IMR-90 (cell line): Measurements from ENCODE around the gene PRELID3B. TPM values are rescaled to one million over a fixed set of nuclear protein-coding genes. Genes with fewer than 3 reads are reported as not detected.

ENCODE experiments used
- ATAC-seq: fragments of 200-7000 bp; cut with Tn5 transposase; 2 replicates; pipeline ENCODE4 v1.9.1; 2020; ENCODE audit warnings: low read depth, mild to moderate bottlenecking, moderate library complexity
- BruUV-seq: library from RNA; stranded (reverse); fragments of 400-500 nt; replicated peaks from 2 replicates; lab custom pipeline; 2021; lab: Mats Ljungman, UMichigan
- CTCF ChIA-PET: fragments of 300-600 bp; formaldehyde crosslinking; extraction: SDS; loops from one replicate; lab custom pipeline; 2021; ENCODE audit warnings: antibody characterized with exemption; lab: Yijun Ruan, JAX
- POLR2A ChIA-PET: fragments of 300-600 bp; sonication (Branson Sonifier 250); formaldehyde crosslinking; loops from one replicate; lab custom pipeline; 2022; ENCODE audit warnings: antibody characterized with exemption; ENCODE audit not compliant: unreplicated experiment; lab: Charles Lee
- DNase-seq: peaks from one replicate; pipeline ENCODE4 v3.0.0; 2013
- H2AFZ ChIP-seq: replicated peaks from 2 replicates; pipeline ENCODE3; 2013; ENCODE audit warnings: low read length, mild to moderate bottlenecking; ENCODE audit not compliant: poor library complexity
- H2AK5ac ChIP-seq: 2 replicates; pipeline ENCODE4 v1.6.1; 2013; ENCODE audit warnings: low read depth, low read length, inconsistent platforms
- H2AK9ac ChIP-seq: replicated peaks from 2 replicates; pipeline ENCODE3; 2013; ENCODE audit warnings: mild to moderate bottlenecking, low read depth, low read length, moderate library complexity; ENCODE audit not compliant: poor library complexity
- H2BK120ac ChIP-seq: 2 replicates; pipeline ENCODE4 v1.6.1; 2013; ENCODE audit warnings: low read depth, low read length, inconsistent platforms
- H2BK15ac ChIP-seq: 3 replicates; pipeline ENCODE4 v1.6.1; 2013; ENCODE audit warnings: low read depth, low read length, inconsistent platforms
- H2BK20ac ChIP-seq: 2 replicates; pipeline ENCODE4 v1.6.1; 2013; ENCODE audit warnings: low read depth, mild to moderate bottlenecking, inconsistent platforms, low read length, moderate library complexity
- H2BK5ac ChIP-seq: 2 replicates; pipeline ENCODE4 v1.6.1; 2013; ENCODE audit warnings: mild to moderate bottlenecking, low read depth, low read length, inconsistent platforms; ENCODE audit not compliant: poor library complexity, severe bottlenecking
- H3K14ac ChIP-seq: replicated peaks from 2 replicates; pipeline ENCODE4 v1.6.1; 2013; ENCODE audit warnings: low read depth, low read length, inconsistent platforms
- H3K18ac ChIP-seq: 2 replicates; pipeline ENCODE4 v1.6.1; 2013; ENCODE audit warnings: low read depth, low read length, control low read depth
- H3K23ac ChIP-seq: 2 replicates; pipeline ENCODE4 v1.6.1; 2013; ENCODE audit warnings: low read depth, low read length, inconsistent platforms
- H3K27ac ChIP-seq: 2 replicates; pipeline ENCODE4 v1.5.1; 2013; ENCODE audit warnings: mild to moderate bottlenecking, control low read depth, low read length; ENCODE audit not compliant: insufficient read depth
- H3K27me3 ChIP-seq: 2 replicates; pipeline ENCODE4 v1.6.1; 2013; ENCODE audit warnings: low read length; ENCODE audit not compliant: control insufficient read depth, insufficient read depth
- H3K36me3 ChIP-seq: 2 replicates; pipeline ENCODE4 v1.6.1; 2013; ENCODE audit warnings: low read length, mixed read lengths; ENCODE audit not compliant: control insufficient read depth, insufficient read depth
- H3K4ac ChIP-seq: 2 replicates; pipeline ENCODE4 v1.6.1; 2013; ENCODE audit warnings: low read depth, low read length, inconsistent platforms
- H3K4me1 ChIP-seq: 2 replicates; pipeline ENCODE4 v1.6.1; 2013; ENCODE audit warnings: low read length, mixed read lengths; ENCODE audit not compliant: control insufficient read depth, insufficient read depth
- H3K4me2 ChIP-seq: 2 replicates; pipeline ENCODE4 v1.6.1; 2013; ENCODE audit warnings: low read depth, mild to moderate bottlenecking, control low read depth, low read length, moderate library complexity
- H3K4me3 ChIP-seq: 2 replicates; pipeline ENCODE4 v1.5.1; 2013; ENCODE audit warnings: low read depth, mild to moderate bottlenecking, control low read depth, low read length, moderate library complexity; ENCODE audit not compliant: insufficient read depth
- H3K56ac ChIP-seq: 2 replicates; pipeline ENCODE4 v1.6.1; 2013; ENCODE audit warnings: low read length, inconsistent platforms; ENCODE audit not compliant: insufficient read depth; ENCODE audit errors: extremely low read depth
- H3K79me1 ChIP-seq, 2 experiments: 2 replicates each; pipeline ENCODE4 v1.6.1; 2013; ENCODE audit warnings: low read length in 2 of 2, inconsistent platforms in 1 of 2, low read depth in 1 of 2
- H3K9ac ChIP-seq: 2 replicates; pipeline ENCODE4 v1.6.1; 2013; ENCODE audit warnings: low read depth, low read length, control low read depth
- H3K9me1 ChIP-seq: 2 replicates; pipeline ENCODE4 v1.6.1; 2013; ENCODE audit warnings: low read length, inconsistent platforms; ENCODE audit not compliant: insufficient read depth
- H3K9me3 ChIP-seq: 2 replicates; pipeline ENCODE4 v1.6.1; 2013; ENCODE audit warnings: low read length; ENCODE audit not compliant: control insufficient read depth, insufficient read depth
- H4K20me1 ChIP-seq: 2 replicates; pipeline ENCODE4 v1.6.1; 2013; ENCODE audit warnings: low read length, inconsistent platforms; ENCODE audit not compliant: insufficient read depth
- H4K5ac ChIP-seq: 2 replicates; pipeline ENCODE4 v1.6.1; 2013; ENCODE audit warnings: mild to moderate bottlenecking, low read depth, low read length, control low read depth
- H4K8ac ChIP-seq, 2 experiments: 2 replicates each; pipeline ENCODE4 v1.6.1; 2013; ENCODE audit warnings: low read depth in 2 of 2, low read length in 2 of 2, control low read depth in 1 of 2, inconsistent platforms in 1 of 2
- H4K91ac ChIP-seq: 2 replicates; pipeline ENCODE4 v1.6.1; 2013; ENCODE audit warnings: low read depth, low read length, inconsistent platforms; ENCODE audit not compliant: insufficient read depth
- CEBPB ChIP-seq: IDR thresholded peaks from 2 replicates; pipeline ENCODE4 v1.6.1; 2012; ENCODE audit warnings: low read depth, low read length, improper control_type of control experiment
- FOS ChIP-seq: fragments of 150-350 bp; IDR thresholded peaks from 2 replicates; pipeline ENCODE4 v1.6.1; 2016; ENCODE audit warnings: low read depth, low read length
- MAFK ChIP-seq: IDR thresholded peaks from 2 replicates; pipeline ENCODE4 v1.6.1; 2012; ENCODE audit warnings: low read depth, low read length, improper control_type of control experiment
- NFE2L2 ChIP-seq: fragments of 150-350 bp; IDR thresholded peaks from 2 replicates; pipeline ENCODE4 v1.6.1; 2016; ENCODE audit warnings: low read depth, mild to moderate bottlenecking, low read length
- RCOR1 ChIP-seq: IDR thresholded peaks from 2 replicates; pipeline ENCODE4 v1.6.1; 2012; ENCODE audit warnings: mild to moderate bottlenecking, low read length, improper control_type of control experiment; ENCODE audit not compliant: insufficient replicate concordance
- WGBS, 2 experiments: methylation state at CpG; one replicate each; pipeline versions ENCODE4 v1.1.5 to v1.1.7; 2013; ENCODE audit warnings: missing lambda C conversion rate in 2 of 2; ENCODE audit not compliant: insufficient read length in 1 of 2; ENCODE audit errors: extremely low coverage in 2 of 2; 5-methylcytosine and 5-hydroxymethylcytosine counted together
- dilution Hi-C: fragments of 300-500 bp; cut with HindIII; formaldehyde crosslinking; loops from one replicate; pipeline ENCODE4 v1.14.3; 2018; ENCODE audit warnings: low sequenced_read_pairs; ENCODE audit not compliant: unreplicated experiment
- in situ Hi-C: fragments of 300-500 bp; cut with MboI; formaldehyde crosslinking; loops from 3 replicates; pipeline ENCODE4 v1.14.3; 2019; ENCODE audit warnings: low sequenced_read_pairs, inconsistent platforms, mixed read lengths
- intact Hi-C: fragments of 100-400 bp; cut with micrococcal nuclease; formaldehyde crosslinking; loops from 2 replicates; pipeline ENCODE4 v1.10.0; 2022
- polyA plus RNA-seq, 3 experiments: library from polyadenylated mRNA; depleted of rRNA; stranded (reverse); fragments of >200 nt; gene quantifications; 2 replicates each; pipeline ENCODE4 v1.2.3, GENCODE V29; 2012; ENCODE audit warnings: low replicate concordance in 1 of 3
- total RNA-seq: library from RNA; depleted of rRNA; stranded (reverse); fragments of >200 nt; gene quantifications from 2 replicates; pipeline ENCODE4 v1.2.3, GENCODE V29; 2012
- TF ChIP-seq, protein P1 (sequence below): fragments of 150-350 bp; IDR thresholded peaks from 2 replicates; pipeline ENCODE4 v1.6.1; 2016; ENCODE audit warnings: low read depth, mild to moderate bottlenecking, low read length, moderate library complexity, borderline replicate concordance

PRELID3B gene
- total and polyA plus RNA-seq, 2 of the 4 experiments (the other 2 are of a cell fraction), result 24.8 to 41.9 TPM

DNA sequence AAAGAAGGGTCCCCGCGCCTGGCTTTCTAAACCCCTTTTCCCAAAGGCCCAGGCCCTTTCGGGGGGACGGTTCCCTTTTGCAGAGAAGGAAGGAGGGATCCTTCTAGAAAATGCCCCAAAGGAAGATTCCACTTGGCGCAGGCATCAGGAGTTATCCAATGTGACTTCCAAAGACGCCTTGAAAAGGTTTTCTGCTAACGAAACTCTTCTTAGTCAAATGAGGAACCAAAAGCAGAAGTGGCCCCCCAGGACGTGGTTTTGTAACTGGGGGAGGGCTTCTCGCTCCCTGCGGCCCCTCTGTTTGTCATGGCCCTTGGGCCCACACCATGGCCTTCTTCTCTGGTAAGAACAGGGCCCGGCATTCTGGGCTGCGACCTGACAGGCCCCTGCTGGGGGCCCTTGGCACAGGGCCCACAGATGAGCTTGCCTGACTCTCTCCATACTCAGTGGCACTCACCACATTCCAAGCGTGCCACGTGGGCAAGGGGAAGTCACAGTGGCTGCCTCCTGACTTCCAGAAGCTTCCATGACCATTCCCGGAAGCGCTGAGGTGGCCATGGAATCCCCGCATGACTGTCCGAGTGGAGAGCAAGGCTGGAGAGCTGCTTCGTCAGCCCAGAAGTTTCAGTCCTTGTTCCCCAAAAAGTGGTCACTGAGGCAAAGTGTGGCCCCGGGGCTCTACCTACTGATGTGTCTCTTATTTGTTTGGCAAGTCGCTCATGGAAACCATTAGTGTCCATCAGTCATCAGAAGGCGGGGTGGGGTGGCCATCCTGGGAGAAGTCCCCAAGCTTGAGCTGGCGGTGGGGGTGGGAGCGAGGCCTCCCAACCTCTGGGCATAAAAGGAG is 34.7 kb downstream of the PRELID3B start:
- no peak overlapping the region for H2BK5ac ChIP-seq
- no peak overlapping the region for H3K4me2 ChIP-seq
- in situ Hi-C loops, result no loop called here
- H3K9me1 ChIP-seq, result peaks cover 15% of the 10 kb centered on the region; the same call in 1 of the 2 replicates
- H2BK15ac ChIP-seq, result no peak overlapping the region
- H4K91ac ChIP-seq, result no peak overlapping the region
- ATAC-seq (no peak), DNase-seq (no peak)
- H3K18ac ChIP-seq, result no peak overlapping the region
- no TSS peak for BruUV-seq
- H2AK5ac ChIP-seq, result no peak overlapping the region
- H3K36me3 ChIP-seq, result no peaks in the 10 kb centered on the region
- peak overlapping the region; percentile 47 to 70; a peak in 2 of 4 replicates for H4K8ac ChIP-seq
- ChIA-PET POLR2A (no interaction called here), CTCF (no interaction called here)
- dilution Hi-C loops, result no loop called here
- peak overlapping the region; percentile 94 for H2AFZ ChIP-seq
- peaks cover 20% of the 10 kb centered on the region for H3K4me1 ChIP-seq
- no peak overlapping the region for H3K14ac ChIP-seq
- H2BK20ac ChIP-seq, result no peak overlapping the region
- intact Hi-C loops, result no loop called here
- H3K56ac ChIP-seq, result no peak overlapping the region
- no peak for TF ChIP-seq RCOR1
- no peak for TF ChIP-seq MAFK
- TF ChIP-seq, protein P1, sequence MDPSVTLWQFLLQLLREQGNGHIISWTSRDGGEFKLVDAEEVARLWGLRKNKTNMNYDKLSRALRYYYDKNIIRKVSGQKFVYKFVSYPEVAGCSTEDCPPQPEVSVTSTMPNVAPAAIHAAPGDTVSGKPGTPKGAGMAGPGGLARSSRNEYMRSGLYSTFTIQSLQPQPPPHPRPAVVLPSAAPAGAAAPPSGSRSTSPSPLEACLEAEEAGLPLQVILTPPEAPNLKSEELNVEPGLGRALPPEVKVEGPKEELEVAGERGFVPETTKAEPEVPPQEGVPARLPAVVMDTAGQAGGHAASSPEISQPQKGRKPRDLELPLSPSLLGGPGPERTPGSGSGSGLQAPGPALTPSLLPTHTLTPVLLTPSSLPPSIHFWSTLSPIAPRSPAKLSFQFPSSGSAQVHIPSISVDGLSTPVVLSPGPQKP, result no peak
- TF ChIP-seq NFE2L2, result no peak
- TF ChIP-seq CEBPB, result no peak
- no peak for TF ChIP-seq FOS
- H4K5ac ChIP-seq, result peak overlapping the region; percentile 15; the same call in 1 of the 2 replicates
- H3K9me3 ChIP-seq, result no peaks in the 10 kb centered on the region
- no peaks in the 10 kb centered on the region for H3K27me3 ChIP-seq
- no peak overlapping the region for H3K27ac ChIP-seq
- no peaks in the 10 kb centered on the region; the same call in 1 of the 2 replicates for H4K20me1 ChIP-seq
- peak overlapping the region; percentile 63 for H2AK9ac ChIP-seq
- no peak overlapping the region for H3K4me3 ChIP-seq
- no peak overlapping the region for H3K23ac ChIP-seq
- H3K4ac ChIP-seq, result 0 out of 2 replicates have a peak overlapping the region, but pooled peaks have one; percentile 33
- WGBS, 2 experiments, result 89% methylated on average over 11 of the region's 24 CpGs; no CpG with 5 or more reads in 1 of the 2 experiments
- H2BK120ac ChIP-seq, result no peak overlapping the region
- peaks cover 10 to 34% of the 10 kb centered on the region in 2 experiments; a peak in 3 of 4 replicates for H3K79me1 ChIP-seq
- no peak overlapping the region for H3K9ac ChIP-seq
